Stimulated activated CD8-positive, alpha-beta memory T cell treated with anti-CD3 and anti-CD28 coated beads, Interleukin-2, amount 100 ng/mL, for 1 hour (primary cell): ENCODE measurements around the gene JAM3.
"Not testable (repeated sequence)": the region's sequence is repeated elsewhere in the genome, so short reads cannot be mapped to it uniquely, and the experiment has no call there.

ENCODE experiments used
- DNase-seq, 2 donors: peaks; one replicate each; pipeline ENCODE4 v3.0.0-alpha.2; 2020; ENCODE audit warnings: low read depth in 2 of 2

Gene JAM3

GRCh38 chr11:134062265-134063123 is 6.4 kb upstream of the JAM3 start:
- DNase-seq = no peak

GRCh38 chr11:134063124-134063495 is 5.8 kb upstream of the JAM3 start:
- DNase-seq = no peak

- DNase-seq = no peak
Measured at GRCh38 chr11:134063991-134064747, 4.7 kb upstream of the JAM3 start.

DNA sequence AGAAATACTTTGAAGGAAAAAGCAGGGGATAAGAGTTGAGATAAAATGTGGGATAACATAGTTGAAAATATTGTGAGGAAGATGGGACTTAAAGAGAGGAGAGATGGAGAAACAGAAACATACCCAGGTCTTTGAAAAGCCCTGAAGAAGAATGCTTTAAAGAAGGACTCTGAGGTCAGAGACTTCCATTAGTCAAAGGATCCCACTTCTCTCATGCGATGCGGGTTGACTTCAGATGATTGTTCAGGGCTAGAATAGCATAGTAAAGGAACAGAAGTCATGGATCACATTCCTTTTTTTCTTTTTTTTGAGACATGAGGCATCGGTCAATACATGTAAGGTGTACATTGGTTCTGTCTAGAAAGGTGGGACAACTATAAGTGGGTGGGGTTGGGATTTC is 3.5 kb upstream of the JAM3 start:
- no peak for DNase-seq

DNA sequence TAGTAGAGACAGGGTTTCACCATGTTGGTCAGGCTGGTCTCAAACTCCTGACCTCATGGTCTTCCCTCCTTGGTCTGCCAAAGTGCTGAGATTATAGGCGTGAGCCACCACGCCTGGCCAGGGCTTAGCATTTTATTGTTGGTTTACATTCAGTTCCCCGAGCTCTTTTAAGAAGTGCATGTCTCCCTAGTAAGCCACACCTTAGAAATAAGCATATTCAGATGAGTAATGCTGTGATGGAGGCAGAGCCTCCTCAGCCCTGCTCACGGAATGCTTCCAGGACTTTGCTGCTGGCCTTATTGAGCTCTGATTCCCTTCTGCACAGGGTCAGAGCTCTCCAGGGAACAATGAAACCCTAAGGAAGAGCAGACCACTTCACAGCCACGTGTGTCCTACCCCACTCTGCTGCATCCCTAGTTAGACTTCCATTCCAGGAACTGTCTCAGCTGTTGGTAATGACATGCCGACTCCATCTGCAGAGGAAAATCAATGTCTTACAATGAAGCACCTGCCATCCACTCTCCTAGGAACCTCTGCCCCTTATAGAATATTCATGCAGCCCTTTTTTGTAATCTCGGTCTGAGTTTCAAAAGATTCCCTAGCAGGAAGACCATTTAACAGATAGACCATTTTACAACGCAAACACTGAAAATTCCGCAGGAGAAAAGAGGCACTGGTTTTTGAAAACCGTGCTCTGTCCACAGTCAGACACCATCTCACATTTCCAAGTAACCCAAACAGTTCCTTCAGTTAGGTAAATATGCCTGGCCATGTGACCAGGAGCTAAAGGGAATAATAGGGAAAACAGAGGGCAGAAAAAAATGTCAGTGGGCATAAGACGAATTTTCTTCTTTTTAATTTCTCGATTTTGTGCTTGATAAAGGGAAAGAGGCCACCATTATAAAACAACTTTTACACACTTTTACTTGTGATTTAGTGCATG is 1.7 kb upstream of the JAM3 start:
- no peak for DNase-seq

- no peak for DNase-seq
Measured at GRCh38 chr11:134069426-134070341, 812 bp downstream of the JAM3 start.

- no peak for DNase-seq
Measured at GRCh38 chr11:134070342-134070845, 1.5 kb downstream of the JAM3 start.

DNA sequence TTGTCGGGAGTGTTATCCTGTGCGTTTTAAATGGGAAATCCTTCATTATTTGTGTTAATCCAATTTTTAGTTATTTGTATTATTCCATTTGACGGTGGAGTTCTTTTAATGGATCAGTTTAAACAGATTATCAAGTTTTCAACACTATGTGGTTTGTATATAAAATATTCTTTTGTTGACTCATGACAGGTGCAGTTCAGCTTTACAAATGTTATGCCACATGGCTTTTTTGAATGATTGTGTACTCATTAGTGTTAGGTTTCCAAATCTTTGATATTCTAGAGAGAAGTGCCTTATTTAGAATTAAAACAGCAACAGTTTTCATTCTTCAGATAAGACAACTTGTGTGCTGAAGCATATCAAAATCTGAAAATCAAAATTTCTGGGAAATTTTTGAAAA is 2.4 kb downstream of the JAM3 start:
- no peak for DNase-seq

- no peak for DNase-seq
Measured at GRCh38 chr11:134071766-134072402, 3.0 kb downstream of the JAM3 start.

- no peak for DNase-seq
Measured at GRCh38 chr11:134072844-134073243, 4.0 kb downstream of the JAM3 start.

DNA sequence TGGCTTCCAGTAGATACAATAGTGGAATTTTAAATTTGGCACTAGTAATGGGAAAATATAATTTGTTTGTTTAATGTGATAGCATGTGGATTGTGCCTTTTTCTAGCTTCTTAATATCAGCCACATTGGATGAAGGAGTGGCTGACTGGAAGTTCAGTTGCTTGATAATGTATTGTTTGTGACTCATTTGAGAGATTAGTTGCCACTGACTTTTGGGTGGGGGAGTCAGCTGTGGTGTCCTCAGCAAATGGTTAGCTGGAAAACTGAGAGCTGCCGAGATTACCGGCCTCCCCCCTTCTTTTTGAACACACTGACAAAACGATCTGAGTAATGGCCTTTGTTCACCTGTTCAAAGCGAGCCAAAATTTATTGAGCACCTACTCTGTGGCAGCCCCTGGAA is 5.5 kb downstream of the JAM3 start:
- no peak for DNase-seq

DNA sequence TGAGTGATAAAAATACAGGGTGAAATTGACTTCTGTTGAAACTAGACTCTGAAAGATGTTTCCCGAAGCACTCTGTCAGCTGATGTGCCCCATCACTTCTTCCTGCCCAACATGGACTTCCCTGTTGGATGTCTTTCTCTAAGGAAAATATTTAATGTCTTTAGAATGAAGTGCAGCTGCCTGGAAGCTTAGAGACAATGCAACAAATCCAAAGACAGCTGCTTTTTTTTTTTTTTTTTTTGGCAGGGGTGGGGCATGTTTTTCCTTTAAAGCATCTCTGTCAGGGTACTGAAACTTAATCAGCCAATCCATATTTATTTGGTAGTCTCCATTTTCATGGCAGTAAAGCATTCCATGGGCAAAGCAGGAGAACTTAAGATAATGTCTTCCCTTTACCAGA is 5.9 kb downstream of the JAM3 start:
- no peak for DNase-seq

GRCh38 chr11:134079317-134079716 is 10.4 kb downstream of the JAM3 start:
- DNase-seq = no peak

GRCh38 chr11:134081258-134081657 is 12.4 kb downstream of the JAM3 start:
- DNase-seq = not testable (repeated sequence)

DNA sequence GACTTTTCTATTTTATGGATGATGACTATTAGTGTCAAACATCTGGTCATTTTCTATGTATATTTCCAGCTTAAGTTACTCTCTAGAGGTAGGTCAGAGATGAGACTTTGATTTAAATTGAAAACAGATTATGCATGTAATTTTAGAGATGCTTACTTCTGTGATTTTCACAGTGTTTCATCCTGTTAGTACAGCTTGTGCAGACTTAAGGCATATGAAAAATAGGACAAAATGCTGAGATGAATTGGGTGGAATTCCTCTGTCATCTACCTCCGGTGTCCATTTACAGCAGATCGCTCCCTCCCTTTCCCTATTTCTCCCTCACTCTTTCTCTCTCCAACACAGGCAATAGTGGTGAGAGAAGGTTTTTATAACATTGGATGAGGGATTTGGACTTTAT is 14.1 kb downstream of the JAM3 start:
- DNase-seq = no peak

- no peak for DNase-seq
Measured at GRCh38 chr11:134086376-134086775, 17.5 kb downstream of the JAM3 start.

DNA sequence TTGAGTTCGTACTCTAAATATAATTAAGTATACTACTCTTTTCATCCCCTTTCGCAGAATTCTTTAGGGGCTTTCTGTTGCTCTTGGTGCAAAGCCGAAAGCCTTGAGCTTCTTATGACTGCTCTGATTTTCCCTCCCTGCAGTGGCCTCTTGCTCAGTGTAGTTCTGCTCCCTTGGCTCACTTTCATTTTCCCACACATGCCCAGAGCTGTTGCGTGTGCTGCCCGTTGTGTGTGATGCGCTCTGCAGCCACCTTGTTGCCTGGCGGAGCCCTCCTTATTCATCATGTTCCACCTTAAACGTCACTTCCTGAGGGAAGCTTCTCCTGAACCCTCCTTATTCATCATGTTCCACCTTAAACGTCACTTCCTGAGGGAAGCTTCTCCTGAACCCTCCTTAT is 23.1 kb downstream of the JAM3 start:
- not testable (repeated sequence) for DNase-seq

- DNase-seq = no peak
Measured at GRCh38 chr11:134097166-134097565, 28.3 kb downstream of the JAM3 start.

GRCh38 chr11:134098566-134099184 is 29.8 kb downstream of the JAM3 start:
- no peak for DNase-seq

DNA sequence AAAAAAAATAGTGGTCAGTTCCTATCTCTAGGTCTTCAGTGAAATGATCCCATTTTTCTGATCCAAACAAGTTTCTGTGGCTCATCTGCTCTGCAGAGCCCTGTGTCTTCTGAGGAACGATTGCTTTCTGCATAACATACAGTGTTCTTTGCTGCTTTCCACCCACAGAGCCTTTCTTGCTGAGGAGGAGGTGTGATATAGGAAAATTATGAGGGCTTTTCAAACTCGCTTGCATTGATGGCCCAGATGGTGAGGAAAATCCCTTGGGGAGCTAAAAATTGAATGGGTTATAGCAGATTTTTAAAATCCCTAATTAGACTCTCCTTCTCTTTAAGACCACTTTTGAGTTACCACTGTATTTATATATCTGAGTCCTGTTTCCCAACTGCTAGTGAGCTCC is 31.3 kb downstream of the JAM3 start:
- no peak for DNase-seq
